Cardiac septum (tissue), 1 donor: ENCODE measurements around the gene TMEM128. TPM values are rescaled to one million over a fixed set of nuclear protein-coding genes. Genes with fewer than 3 reads are reported as not detected.
"Not testable (repeated sequence)": the region's sequence is repeated elsewhere in the genome, so short reads cannot be mapped to it uniquely, and the experiment has no call there.

Source experiments
- DNase-seq: peaks from one replicate; pipeline ENCODE4 v3.0.0-alpha.2; 2020; ENCODE audit warnings: low spot score
- intact Hi-C: fragments of 100-400 bp; cut with DNase I; formaldehyde crosslinking; loops from one replicate; pipeline ENCODE4 v1.14.0; 2022
- total RNA-seq: library from RNA; stranded (reverse); fragmentation: NEBNext Ultra II Directional; extraction: Animal tissue kit (Norgen Biotek cat#: 25700); gene quantifications from one replicate; pipeline ENCODE4 v1.2.1, GENCODE V29; 2021
- donor health status: DM: no; HTN: no; CAD: no.

The TMEM128 gene
- total RNA-seq, 1 donor from 2014 or later = 12.4 TPM

GRCh38 chr4:4259484-4260100 lies 11.6 kb upstream of the TMEM128 start:
- intact Hi-C loops = no loop called here
- DNase-seq = no peak

GRCh38 chr4:4257705-4258104 lies 9.7 kb upstream of the TMEM128 start:
- DNase-seq, intact Hi-C loops: not testable (repeated sequence)

- no peak for DNase-seq
- intact Hi-C loops = no loop called here
Observed at GRCh38 chr4:4256799-4257198, 8.8 kb upstream of the TMEM128 start.

- intact Hi-C loops = loop anchor here (1.0 kb wide), 1 partner anchor 81 kb away; no protein-coding TSS in a partner anchor
- DNase-seq = no peak
Observed at GRCh38 chr4:4254666-4255065, 6.6 kb upstream of the TMEM128 start.

- intact Hi-C loops = loop anchor here (1.0 kb wide), 1 partner anchor 81 kb away; no protein-coding TSS in a partner anchor
- DNase-seq = no peak
Observed at GRCh38 chr4:4254199-4254598, 6.2 kb upstream of the TMEM128 start.

GRCh38 chr4:4249866-4250265 lies 1.8 kb upstream of the TMEM128 start:
- intact Hi-C loops = loop anchor here (2.0 to 5.0 kb wide), 2 partner anchors 39 to 292 kb away; partner anchors contain the start of gene STX18
- no peak for DNase-seq

GRCh38 chr4:4249342-4249741 lies 1.3 kb upstream of the TMEM128 start:
- DNase-seq = not testable (repeated sequence)
- intact Hi-C loops = loop anchor here (2.0 to 5.0 kb wide), 2 partner anchors 39 to 293 kb away; partner anchors contain the start of gene STX18

- intact Hi-C loops = loop anchor here (2.0 to 5.0 kb wide), 2 partner anchors 40 to 293 kb away; partner anchors contain the start of gene STX18
- no peak for DNase-seq
Observed at GRCh38 chr4:4248885-4249203, 821 bp upstream of the TMEM128 start.

- intact Hi-C loops = loop anchor here (2.0 to 5.0 kb wide), 2 partner anchors 41 to 295 kb away; partner anchors contain the start of gene STX18
Observed at GRCh38 chr4:4247696-4248028, 361 bp downstream of the TMEM128 start.

GRCh38 chr4:4245172-4245571 lies 2.9 kb downstream of the TMEM128 start:
- intact Hi-C loops = loop anchor here (5.0 kb wide), 1 partner anchor 297 kb away; the partner anchor contains the start of gene STX18
- DNase-seq = no peak

More at GRCh38 chr4:4247696-4248028, 361 bp downstream of the TMEM128 start:
- DNase-seq = no peak

GRCh38 chr4:4239551-4239950 lies 8.5 kb downstream of the TMEM128 start:
- DNase-seq, intact Hi-C loops: not testable (repeated sequence)

GRCh38 chr4:4233610-4234009 lies 14.4 kb downstream of the TMEM128 start:
- intact Hi-C loops = no loop called here
- DNase-seq = no peak

- DNase-seq = no peak
- intact Hi-C loops = no loop called here
Observed at GRCh38 chr4:4228356-4228668, 19.7 kb downstream of the TMEM128 start.

GRCh38 chr4:4227510-4228355 lies 20.3 kb downstream of the TMEM128 start:
- intact Hi-C loops = no loop called here
- no peak for DNase-seq

- no peak for DNase-seq
- intact Hi-C loops = no loop called here
Observed at GRCh38 chr4:4226606-4227438, 21.2 kb downstream of the TMEM128 start, which contains the start of gene OTOP1. Gene OTOP1 (minus strand): TSS chr4:4226929. CDS start chr4:4226864, 65 bp downstream.

- DNase-seq = no peak
- intact Hi-C loops = no loop called here
Observed at GRCh38 chr4:4225915-4226605, 22.0 kb downstream of the TMEM128 start.

- intact Hi-C loops = no loop called here
- no peak for DNase-seq
Observed at GRCh38 chr4:4217113-4217512, 30.9 kb downstream of the TMEM128 start.

GRCh38 chr4:4216648-4217047 lies 31.4 kb downstream of the TMEM128 start:
- DNase-seq = no peak
- intact Hi-C loops = no loop called here

GRCh38 chr4:4213674-4214073 lies 34.3 kb downstream of the TMEM128 start:
- intact Hi-C loops, DNase-seq: not testable (repeated sequence)
